ENCODE data around the gene ACTN1. TPM values are rescaled to one million over a fixed set of nuclear protein-coding genes. Genes with fewer than 3 reads are reported as not detected.

ACTN1 gene
- polyA plus RNA-seq, 1 of the 3 experiments (the other 2 are of a cell fraction): 319 TPM

DNA sequence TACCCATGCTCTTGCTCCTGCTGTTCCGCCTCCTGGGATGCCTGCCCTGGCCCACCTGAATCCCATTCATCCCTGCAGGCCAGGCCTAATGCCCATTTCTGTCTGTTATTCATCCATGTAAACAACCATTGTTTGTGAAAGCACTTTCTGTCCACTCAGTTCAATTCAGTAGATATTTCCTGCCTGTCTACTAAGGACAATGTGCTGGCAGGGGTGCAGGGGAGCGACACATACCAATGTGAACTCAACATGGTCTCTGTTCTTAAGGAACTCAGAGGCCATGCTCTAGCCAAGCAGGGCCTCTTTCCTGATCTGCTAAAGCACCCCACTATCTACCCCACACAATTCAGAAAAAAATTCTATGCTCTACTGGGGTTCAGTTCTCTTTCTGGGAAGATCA is 97.7 kb downstream of the ACTN1 start:
- Histone ChIP-seq H3K4me1 (ENCODE audit: control insufficient read depth in 1 of 2, insufficient read depth in 2 of 2, low read depth in 1 of 2, low read length in 1 of 2) (peaks cover 4 to 12% of the 10 kb centered on the region in 2 experiments; a peak in 2 of 4 replicates), H3K36me3 (replicated peaks in 1 of 2; ENCODE audit: control insufficient read depth in 1 of 2, insufficient read depth in 2 of 2, low read length in 1 of 2) (peaks cover 73 to 92% of the 10 kb centered on the region in 2 experiments), H3K27me3 (ENCODE audit: insufficient read depth) (no peaks in the 10 kb centered on the region), H2AFZ (ENCODE audit: low read depth) (no peak overlapping the region), H3K79me2 (ENCODE audit: insufficient read depth) (peaks cover 46% of the 10 kb centered on the region; the same call in 1 of the 2 replicates), H3K4me3 (ENCODE audit: low read depth in 2 of 2, low read length in 1 of 2) (no peak overlapping the region), H3K27ac (ENCODE audit: low read depth in 2 of 2, low read length in 1 of 2) (no peak overlapping the region), H4K20me1 (ENCODE audit: insufficient read depth) (peaks cover 24% of the 10 kb centered on the region; the same call in 1 of the 2 replicates), H3K4me2 (no peak overlapping the region), H3F3A (replicated peaks; ENCODE audit: insufficient read depth) (peaks cover 22% of the 10 kb centered on the region), H3K9me3 (no peaks in the 10 kb centered on the region), H3K9me2 (no peaks in the 10 kb centered on the region), H3K9ac (no peak overlapping the region)
- TF ChIP-seq YY1 (IDR thresholded peaks at IDR 0.05; ENCODE audit: low read depth) (no peak), GABPA (IDR thresholded peaks at IDR 0.05; ENCODE audit: low read depth) (no peak), POLR2AphosphoS5 (IDR thresholded peaks at IDR 0.05; ENCODE audit: low read depth, low read length) (no peak), TCF12 (IDR thresholded peaks at IDR 0.05) (no peak), NRF1 (IDR thresholded peaks at IDR 0.05; ENCODE audit: low read depth, low read length) (no peak), IRF3 (IDR thresholded peaks at IDR 0.05; ENCODE audit: low read depth, low read length) (no peak)
- TF ChIP-seq, protein P1, sequence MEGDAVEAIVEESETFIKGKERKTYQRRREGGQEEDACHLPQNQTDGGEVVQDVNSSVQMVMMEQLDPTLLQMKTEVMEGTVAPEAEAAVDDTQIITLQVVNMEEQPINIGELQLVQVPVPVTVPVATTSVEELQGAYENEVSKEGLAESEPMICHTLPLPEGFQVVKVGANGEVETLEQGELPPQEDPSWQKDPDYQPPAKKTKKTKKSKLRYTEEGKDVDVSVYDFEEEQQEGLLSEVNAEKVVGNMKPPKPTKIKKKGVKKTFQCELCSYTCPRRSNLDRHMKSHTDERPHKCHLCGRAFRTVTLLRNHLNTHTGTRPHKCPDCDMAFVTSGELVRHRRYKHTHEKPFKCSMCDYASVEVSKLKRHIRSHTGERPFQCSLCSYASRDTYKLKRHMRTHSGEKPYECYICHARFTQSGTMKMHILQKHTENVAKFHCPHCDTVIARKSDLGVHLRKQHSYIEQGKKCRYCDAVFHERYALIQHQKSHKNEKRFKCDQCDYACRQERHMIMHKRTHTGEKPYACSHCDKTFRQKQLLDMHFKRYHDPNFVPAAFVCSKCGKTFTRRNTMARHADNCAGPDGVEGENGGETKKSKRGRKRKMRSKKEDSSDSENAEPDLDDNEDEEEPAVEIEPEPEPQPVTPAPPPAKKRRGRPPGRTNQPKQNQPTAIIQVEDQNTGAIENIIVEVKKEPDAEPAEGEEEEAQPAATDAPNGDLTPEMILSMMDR (IDR thresholded peaks at IDR 0.05): no peak
- TF ChIP-seq, protein P2, sequence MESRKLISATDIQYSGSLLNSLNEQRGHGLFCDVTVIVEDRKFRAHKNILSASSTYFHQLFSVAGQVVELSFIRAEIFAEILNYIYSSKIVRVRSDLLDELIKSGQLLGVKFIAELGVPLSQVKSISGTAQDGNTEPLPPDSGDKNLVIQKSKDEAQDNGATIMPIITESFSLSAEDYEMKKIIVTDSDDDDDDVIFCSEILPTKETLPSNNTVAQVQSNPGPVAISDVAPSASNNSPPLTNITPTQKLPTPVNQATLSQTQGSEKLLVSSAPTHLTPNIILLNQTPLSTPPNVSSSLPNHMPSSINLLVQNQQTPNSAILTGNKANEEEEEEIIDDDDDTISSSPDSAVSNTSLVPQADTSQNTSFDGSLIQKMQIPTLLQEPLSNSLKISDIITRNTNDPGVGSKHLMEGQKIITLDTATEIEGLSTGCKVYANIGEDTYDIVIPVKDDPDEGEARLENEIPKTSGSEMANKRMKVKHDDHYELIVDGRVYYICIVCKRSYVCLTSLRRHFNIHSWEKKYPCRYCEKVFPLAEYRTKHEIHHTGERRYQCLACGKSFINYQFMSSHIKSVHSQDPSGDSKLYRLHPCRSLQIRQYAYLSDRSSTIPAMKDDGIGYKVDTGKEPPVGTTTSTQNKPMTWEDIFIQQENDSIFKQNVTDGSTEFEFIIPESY (IDR thresholded peaks at IDR 0.05; ENCODE audit: borderline replicate concordance, low read depth): no peak
- 100% methylated on average over 2 of the region's 2 CpGs for WGBS (ENCODE audit: low lambda C conversion rate)
- no peak for DNase-seq
- ChIA-PET POLR2A (no interaction called here), CTCF (interaction anchor here (2.6 to 2.7 kb wide), 2 partner anchors 18 kb away, joined by 8 to 9 read pairs; no protein-coding TSS in a partner anchor)

GRCh38 chr14:68880581-68881105 is 98.5 kb downstream of the ACTN1 start:
- H3K36me3 ChIP-seq (replicated peaks in 1 of 2; ENCODE audit: control insufficient read depth in 1 of 2, insufficient read depth in 2 of 2, low read length in 1 of 2): peaks cover 74 to 91% of the 10 kb centered on the region in 2 experiments
- H2AFZ ChIP-seq (ENCODE audit: low read depth): no peak overlapping the region
- peaks cover 42% of the 10 kb centered on the region; the same call in 1 of the 2 replicates for H3K79me2 ChIP-seq (ENCODE audit: insufficient read depth)
- no peak for DNase-seq
- H3K4me2 ChIP-seq: no peak overlapping the region
- ChIA-PET CTCF (interaction anchor here (2.6 kb wide), 1 partner anchor 17 kb away, joined by 8 read pairs; no protein-coding TSS in a partner anchor), POLR2A (no interaction called here)
- H3K9ac ChIP-seq: no peak overlapping the region
- no peaks in the 10 kb centered on the region for H3K27me3 ChIP-seq (ENCODE audit: insufficient read depth)
- peaks cover 21% of the 10 kb centered on the region for H3F3A ChIP-seq (replicated peaks; ENCODE audit: insufficient read depth)
- H3K4me1 ChIP-seq (ENCODE audit: control insufficient read depth in 1 of 2, insufficient read depth in 2 of 2, low read depth in 1 of 2, low read length in 1 of 2): peaks cover 4 to 12% of the 10 kb centered on the region in 2 experiments; a peak in 2 of 4 replicates
- H3K4me3 ChIP-seq (ENCODE audit: low read depth in 2 of 2, low read length in 1 of 2): no peak overlapping the region
- no peaks in the 10 kb centered on the region for H3K9me3 ChIP-seq
- WGBS (ENCODE audit: low lambda C conversion rate): 94% methylated on average over 9 of the region's 9 CpGs
- 0 out of 2 replicates have a peak, but pooled peaks have one; percentile 0 for TF ChIP-seq POLR2AphosphoS5 (IDR thresholded peaks at IDR 0.05; ENCODE audit: low read depth, low read length)
- no peak for TF ChIP-seq FOXM1 (IDR thresholded peaks at IDR 0.05; ENCODE audit: low read depth)
- no peak for TF ChIP-seq TAF1 (IDR thresholded peaks at IDR 0.05; ENCODE audit: borderline replicate concordance, low read depth, low read length)
- H3K9me2 ChIP-seq: no peaks in the 10 kb centered on the region
- no peak overlapping the region for H3K27ac ChIP-seq (ENCODE audit: low read depth in 2 of 2, low read length in 1 of 2)
- peaks cover 16% of the 10 kb centered on the region; the same call in 1 of the 2 replicates for H4K20me1 ChIP-seq (ENCODE audit: insufficient read depth)
